GM19099 (cell line): ENCODE measurements around the gene CDYL.

Experiments
- POLR2A ChIP-seq: IDR thresholded peaks from 3 replicates; pipeline ENCODE4 v1.6.1; 2011; ENCODE audit warnings: low read depth; ENCODE audit not compliant: insufficient read length; ENCODE audit errors: extremely low read depth

Gene CDYL

DNA sequence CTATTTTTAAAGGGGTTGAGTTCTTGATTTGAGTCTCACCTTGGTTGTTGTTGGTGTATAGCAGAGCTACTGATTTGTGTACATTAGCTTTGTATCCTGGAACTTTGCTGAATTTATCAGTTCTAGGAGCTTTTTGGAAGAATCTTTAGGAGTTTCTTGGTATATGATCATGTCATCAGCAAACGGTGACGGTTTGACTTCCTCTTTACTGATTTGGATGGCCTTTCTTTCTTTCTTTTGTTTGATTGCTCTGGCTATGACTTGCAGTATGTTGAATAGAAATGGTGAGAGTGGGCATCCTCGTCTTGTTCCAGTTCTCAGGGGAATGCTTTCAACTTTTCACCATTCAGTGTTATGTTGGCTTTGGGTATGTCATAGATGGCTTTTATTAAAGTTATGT is 64.0 kb downstream of the CDYL start:
- no peak for TF ChIP-seq POLR2A

- no peak for TF ChIP-seq POLR2A
These were observed 67.9 kb downstream of the CDYL start for GRCh38 chr6:4844108-4844507.

DNA sequence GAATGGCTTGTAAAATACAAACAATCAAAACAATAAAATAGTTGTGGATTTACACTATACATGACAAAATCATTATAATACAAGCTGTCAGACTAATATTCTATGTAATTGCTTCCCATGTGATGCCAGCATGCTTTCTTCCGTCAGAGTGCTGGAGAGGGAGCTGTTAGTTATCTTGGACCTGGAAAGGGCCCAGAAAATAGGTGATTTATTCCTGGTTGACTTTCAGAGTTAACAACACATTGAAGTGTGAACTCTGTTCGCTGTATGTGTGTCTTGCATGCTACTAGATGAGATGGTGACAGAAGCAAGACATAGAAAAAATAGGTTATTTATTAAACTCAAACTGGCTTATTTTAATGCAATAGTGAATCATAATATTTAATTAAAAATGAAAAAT is 70.2 kb downstream of the CDYL start:
- no peak for TF ChIP-seq POLR2A

- TF ChIP-seq POLR2A = no peak
These were observed 72.3 kb downstream of the CDYL start for GRCh38 chr6:4848382-4849068.

DNA sequence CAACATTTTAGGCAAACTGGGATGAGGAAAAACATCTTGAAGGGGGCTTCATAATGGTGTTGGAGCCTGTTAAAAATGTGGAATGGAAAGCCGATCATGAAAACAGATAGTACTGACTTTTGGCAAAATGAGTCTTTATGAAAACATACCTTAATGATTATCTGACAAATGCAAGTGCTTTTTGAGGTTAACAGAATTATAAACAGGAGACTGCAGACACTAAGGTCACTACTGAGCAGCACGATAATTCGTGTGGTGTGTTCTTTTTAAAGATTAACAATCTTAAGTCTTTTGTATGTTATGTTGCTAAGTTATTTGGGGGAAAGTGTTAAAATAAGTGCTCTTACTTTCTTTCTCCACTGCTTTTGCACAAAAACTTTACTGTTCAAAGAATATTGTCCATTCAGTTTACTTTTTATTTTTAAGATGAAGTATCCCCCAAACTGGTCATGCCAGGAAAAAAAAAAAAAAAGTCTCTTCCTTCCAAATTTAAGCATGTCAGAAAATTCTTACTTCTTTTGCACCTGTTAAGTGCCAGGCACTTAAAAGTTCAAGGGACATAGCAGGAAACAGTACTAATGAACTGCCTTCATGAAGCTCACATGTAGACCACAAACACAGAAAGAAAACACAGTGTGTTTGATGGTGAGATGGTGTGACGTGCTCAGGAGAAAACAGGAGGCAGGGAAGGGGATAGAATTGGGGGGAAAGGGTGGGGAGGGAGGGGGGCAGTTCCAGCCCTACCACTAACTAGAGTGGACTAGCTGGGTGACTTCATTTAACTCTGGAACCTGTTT is 73.2 kb downstream of the CDYL start:
- TF ChIP-seq POLR2A = no peak

GRCh38 chr6:4851035-4851434 is 74.8 kb downstream of the CDYL start:
- no peak for TF ChIP-seq POLR2A

GRCh38 chr6:4852938-4853337 is 76.7 kb downstream of the CDYL start:
- TF ChIP-seq POLR2A = no peak

DNA sequence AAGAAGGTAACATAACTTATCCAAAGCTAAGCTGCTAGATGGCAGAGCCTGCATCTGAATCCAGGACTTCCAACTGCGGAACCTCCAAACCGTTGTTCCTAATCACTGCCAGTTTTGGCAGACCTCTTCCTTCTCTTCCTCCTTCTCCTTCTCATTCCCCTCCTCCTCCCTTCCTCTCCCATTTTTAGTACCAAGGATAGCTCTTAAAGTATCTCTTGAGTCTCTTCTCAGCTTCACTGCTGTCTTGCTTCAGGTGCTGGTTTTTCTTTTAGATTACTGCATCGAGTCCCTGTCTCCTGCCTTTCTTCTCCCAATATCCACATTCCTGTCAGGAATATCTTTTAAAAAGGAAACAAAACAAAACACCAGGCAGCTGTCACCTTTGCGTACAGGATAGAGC is 77.1 kb downstream of the CDYL start:
- TF ChIP-seq POLR2A = no peak

DNA sequence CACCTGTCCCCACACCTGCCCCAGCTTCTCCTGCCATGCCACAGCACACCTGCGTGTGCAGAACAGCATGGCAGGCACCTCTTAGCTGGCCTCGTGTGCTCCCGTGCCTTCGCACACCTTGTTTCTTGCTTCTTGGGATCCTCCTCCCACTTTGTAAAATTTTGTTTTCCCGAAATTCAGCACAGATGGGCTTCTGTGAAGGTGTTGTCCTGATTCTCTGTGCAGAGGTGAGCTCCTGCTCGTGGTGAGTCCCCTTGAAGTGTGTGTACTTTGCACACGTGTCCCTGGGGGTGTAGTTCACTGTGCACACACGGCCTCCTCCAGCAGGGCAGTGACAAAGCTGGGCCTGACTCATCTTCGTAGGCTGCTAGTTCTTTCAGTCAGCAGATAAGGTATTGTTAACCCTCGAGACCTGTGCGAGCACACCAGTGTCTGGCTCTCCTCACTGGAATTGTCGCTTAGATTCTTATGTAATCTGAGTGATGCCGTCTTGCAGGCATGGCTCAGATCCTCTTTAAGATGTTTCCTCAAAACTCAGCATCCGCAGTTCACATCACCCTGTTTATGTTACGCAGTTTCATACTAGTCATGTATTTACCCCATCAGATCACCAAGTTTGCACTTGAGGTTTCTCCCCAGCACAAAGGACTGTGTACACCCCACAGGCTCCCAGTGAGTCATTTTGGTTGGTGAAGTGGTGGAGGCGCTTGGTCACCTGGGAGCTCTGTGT is 77.7 kb downstream of the CDYL start:
- TF ChIP-seq POLR2A = no peak

- TF ChIP-seq POLR2A = no peak
These were observed 80.6 kb downstream of the CDYL start for GRCh38 chr6:4856785-4857184.

DNA sequence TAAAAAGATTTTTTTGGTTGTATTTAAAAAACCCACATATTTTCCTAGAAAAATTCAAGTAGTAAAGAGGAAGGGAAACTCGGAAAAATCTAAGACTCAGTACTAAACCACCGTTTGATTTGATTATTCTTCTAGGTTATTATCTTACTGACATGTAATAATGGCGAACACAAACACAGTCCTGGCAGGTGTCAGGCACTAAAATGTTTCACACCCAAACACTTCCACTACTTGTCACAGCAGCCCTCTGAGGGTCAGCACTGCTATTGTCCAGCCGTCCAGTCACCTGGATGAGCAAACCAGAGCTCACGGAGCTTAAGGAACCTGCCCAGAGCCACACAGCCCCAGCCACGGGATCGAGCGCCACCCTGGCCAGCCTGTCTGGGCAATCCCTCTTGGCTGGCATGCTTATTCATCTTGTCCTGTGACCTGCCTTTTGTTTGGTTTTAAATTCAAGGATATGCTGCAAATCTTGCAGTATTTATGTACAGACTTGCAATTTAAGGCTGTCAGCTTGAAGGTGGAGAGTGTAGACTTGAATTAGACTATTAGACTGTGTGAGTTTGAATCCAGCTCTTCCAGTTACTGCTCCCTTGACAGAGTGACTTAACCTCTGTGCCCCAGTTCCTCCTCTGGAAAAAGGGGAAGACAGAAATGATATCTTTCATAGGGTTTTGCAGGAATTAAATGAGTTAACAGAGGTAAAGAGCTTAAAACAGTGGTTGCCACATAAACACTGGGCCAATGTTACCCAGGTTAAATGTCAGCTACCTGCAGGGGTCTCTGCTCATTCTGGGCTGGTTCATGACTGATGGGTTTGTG is 82.2 kb downstream of the CDYL start:
- no peak for TF ChIP-seq POLR2A

GRCh38 chr6:4860387-4860786 is 84.2 kb downstream of the CDYL start:
- no peak for TF ChIP-seq POLR2A

DNA sequence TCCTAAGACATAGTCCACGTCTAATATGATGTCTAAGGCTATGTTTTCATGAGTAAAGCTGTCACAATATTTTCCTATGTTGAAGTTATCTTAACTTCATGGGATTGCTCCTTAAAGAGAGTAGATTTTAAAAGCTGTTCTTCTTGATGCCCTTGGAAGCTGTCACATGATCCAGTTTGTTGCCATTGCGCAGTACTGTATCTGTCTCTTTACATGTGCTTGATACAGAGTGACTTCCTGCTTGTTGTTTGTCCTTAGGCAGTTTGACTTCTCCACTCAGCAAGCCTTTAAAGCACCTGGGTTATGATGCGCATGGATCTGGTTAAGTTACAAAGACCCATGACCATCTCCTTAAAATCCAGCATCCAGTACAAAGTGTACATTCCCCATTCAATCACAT is 85.4 kb downstream of the CDYL start:
- no peak for TF ChIP-seq POLR2A

- no peak for TF ChIP-seq POLR2A
These were observed 88.3 kb downstream of the CDYL start for GRCh38 chr6:4864519-4864918.
